ENCODE results near the gene ZYX. TPM values are rescaled to one million over a fixed set of nuclear protein-coding genes. Genes with fewer than 3 reads are reported as not detected.

Gene ZYX
- total RNA-seq, 2 donors from 2014 or later, result 55.8 to 256 TPM

GRCh38 chr7:143396182-143396581 is 15.0 kb downstream of the ZYX start:
- H3K27ac ChIP-seq, result no peak overlapping the region
- WGBS, result 83% methylated on average over 7 of the region's 7 CpGs
- intact Hi-C loops (cut with DNase I), result loop anchor here (10.0 kb wide), 1 partner anchor 541 kb away; the partner anchor contains the start of gene EPHB6
- no peaks in the 10 kb centered on the region for H3K4me1 ChIP-seq (replicated peaks)
- no peaks in the 10 kb centered on the region for H3K9me3 ChIP-seq
- TF ChIP-seq POLR2A (IDR thresholded peaks at IDR 0.05) (no peak), POLR2AphosphoS5 (IDR thresholded peaks at IDR 0.05) (no peak), CTCF (IDR thresholded peaks at IDR 0.05) (no peak)
- no peaks in the 10 kb centered on the region for H3K36me3 ChIP-seq
- H3K4me3 ChIP-seq, result no peak overlapping the region
- no peaks in the 10 kb centered on the region for H3K27me3 ChIP-seq (replicated peaks; ENCODE audit: insufficient read depth)
- no peak for DNase-seq (ENCODE audit: low spot score)

GRCh38 chr7:143396625-143397556 is 15.7 kb downstream of the ZYX start:
- intact Hi-C loops (cut with DNase I), result loop anchor here (10.0 kb wide), 1 partner anchor 542 kb away; the partner anchor contains the start of gene EPHB6
- Histone ChIP-seq H3K36me3 (no peaks in the 10 kb centered on the region), H3K27ac (no peak overlapping the region), H3K27me3 (replicated peaks; ENCODE audit: insufficient read depth) (no peaks in the 10 kb centered on the region), H3K4me3 (no peak overlapping the region), H3K9me3 (no peaks in the 10 kb centered on the region), H3K4me1 (replicated peaks) (no peaks in the 10 kb centered on the region)
- DNase-seq (ENCODE audit: low spot score), result no peak
- WGBS, result 86% methylated on average over 28 of the region's 28 CpGs
- TF ChIP-seq POLR2AphosphoS5 (IDR thresholded peaks at IDR 0.05) (no peak), POLR2A (IDR thresholded peaks at IDR 0.05) (no peak), CTCF (IDR thresholded peaks at IDR 0.05) (no peak)

GRCh38 chr7:143397710-143398530 is 16.8 kb downstream of the ZYX start:
- Histone ChIP-seq H3K27ac (no peak overlapping the region), H3K4me1 (replicated peaks) (no peaks in the 10 kb centered on the region), H3K27me3 (replicated peaks; ENCODE audit: insufficient read depth) (no peaks in the 10 kb centered on the region), H3K4me3 (no peak overlapping the region), H3K9me3 (no peaks in the 10 kb centered on the region), H3K36me3 (no peaks in the 10 kb centered on the region)
- 91% methylated on average over 16 of the region's 16 CpGs for WGBS
- DNase-seq (ENCODE audit: low spot score), result no peak
- TF ChIP-seq POLR2AphosphoS5 (IDR thresholded peaks at IDR 0.05), result no peak
- TF ChIP-seq POLR2A (IDR thresholded peaks at IDR 0.05), result no peak
- no peak for TF ChIP-seq CTCF (IDR thresholded peaks at IDR 0.05)
- intact Hi-C loops (cut with DNase I), result loop anchor here (10.0 kb wide), 1 partner anchor 543 kb away; the partner anchor contains the start of gene EPHB6

GRCh38 chr7:143398616-143399015 is 17.5 kb downstream of the ZYX start:
- intact Hi-C loops (cut with DNase I), result loop anchor here (10.0 kb wide), 1 partner anchor 544 kb away; the partner anchor contains the start of gene EPHB6
- H3K27ac ChIP-seq, result no peak overlapping the region
- H3K4me3 ChIP-seq, result no peak overlapping the region
- 97% methylated on average over 14 of the region's 14 CpGs for WGBS
- no peaks in the 10 kb centered on the region for H3K9me3 ChIP-seq
- no peaks in the 10 kb centered on the region for H3K27me3 ChIP-seq (replicated peaks; ENCODE audit: insufficient read depth)
- no peak for TF ChIP-seq CTCF (IDR thresholded peaks at IDR 0.05)
- no peak for TF ChIP-seq POLR2A (IDR thresholded peaks at IDR 0.05)
- no peak for TF ChIP-seq POLR2AphosphoS5 (IDR thresholded peaks at IDR 0.05)
- no peaks in the 10 kb centered on the region for H3K36me3 ChIP-seq
- no peaks in the 10 kb centered on the region for H3K4me1 ChIP-seq (replicated peaks)
- DNase-seq (ENCODE audit: low spot score), result no peak
